HG03103 (cell line): Measurements from ENCODE around the gene TRIP6.
"Not testable (repeated sequence)": the region's sequence is repeated elsewhere in the genome, so short reads cannot be mapped to it uniquely, and the experiment has no call there.

ENCODE experiments used
- ATAC-seq: cut with Tn5 transposase; IDR thresholded peaks from one replicate; pipeline ENCODE4 v1.9.1; 2021; ENCODE audit warnings: low read depth; ENCODE audit not compliant: unreplicated experiment

Gene TRIP6

GRCh38 chr7:100910443-100910842 lies 43.3 kb downstream of the TRIP6 start:
- ATAC-seq: not testable (repeated sequence)

GRCh38 chr7:100911484-100911883 lies 44.3 kb downstream of the TRIP6 start:
- no peak for ATAC-seq

GRCh38 chr7:100914208-100914878 lies 47.2 kb downstream of the TRIP6 start:
- ATAC-seq: no peak

- no peak for ATAC-seq
Measured at GRCh38 chr7:100914879-100915447, 47.8 kb downstream of the TRIP6 start.

GRCh38 chr7:100919335-100919734 lies 52.1 kb downstream of the TRIP6 start:
- not testable (repeated sequence) for ATAC-seq

GRCh38 chr7:100919779-100920437 lies 52.7 kb downstream of the TRIP6 start:
- ATAC-seq: not testable (repeated sequence)

DNA sequence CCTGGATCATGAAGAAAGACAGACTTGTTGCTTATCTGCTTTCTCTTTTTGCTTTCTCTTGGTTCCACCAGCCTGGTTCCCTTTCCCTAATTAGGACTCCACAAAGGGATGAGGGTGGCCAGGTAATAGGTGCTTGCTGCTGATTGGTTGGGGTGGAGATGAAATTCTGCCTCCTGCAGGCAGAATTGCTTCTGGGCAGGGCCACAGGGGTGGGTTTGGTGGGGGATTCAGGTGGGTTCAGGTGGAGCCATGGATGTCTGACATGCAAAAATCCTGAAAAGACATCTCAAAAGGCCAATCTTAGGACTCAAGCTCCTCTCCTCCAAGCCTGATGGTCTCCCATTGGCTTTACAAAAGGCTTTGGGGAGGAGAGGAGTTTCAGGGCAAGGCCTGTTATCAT lies 53.9 kb downstream of the TRIP6 start:
- no peak for ATAC-seq
